Activated B cell treated with CpG ODN at 0.5 μM for 24 hours (primary cell): Measurements from ENCODE around the gene RNF19B. TPM values are rescaled to one million over a fixed set of nuclear protein-coding genes. Genes with fewer than 3 reads are reported as not detected.

Experiments
- ATAC-seq: fragments of 200-7000 bp; cut with Tn5 transposase; one replicate; pipeline ENCODE4 v1.10.0; 2021; ENCODE audit warnings: low read depth, mild to moderate bottlenecking, moderate library complexity
- CTCF ChIA-PET: fragments of 350-600 bp; sonication (Branson Sonifier 250); formaldehyde crosslinking; loops from one replicate; lab custom pipeline; 2021; ENCODE audit warnings: antibody characterized with exemption; lab: Charles Lee
- POLR2A ChIA-PET: fragments of 350-600 bp; sonication (Branson Sonifier 250); formaldehyde crosslinking; loops from one replicate; lab custom pipeline; 2021; ENCODE audit warnings: antibody characterized with exemption; lab: Charles Lee
- DNase-seq: peaks from one replicate; pipeline ENCODE4 v3.0.0; 2022
- H3K27ac Mint-ChIP-seq: one replicate; pipeline ENCODE4 v1.8.0; 2020; ENCODE audit warnings: mixed read lengths
- H3K27me3 Mint-ChIP-seq: one replicate; pipeline ENCODE4 v1.8.0; 2021; ENCODE audit warnings: mixed read lengths
- H3K36me3 Mint-ChIP-seq: one replicate; pipeline ENCODE4 v1.8.0; 2021; ENCODE audit warnings: low read depth, mixed read lengths
- H3K4me1 Mint-ChIP-seq: one replicate; pipeline ENCODE4 v1.8.0; 2021; ENCODE audit warnings: mixed read lengths
- H3K4me3 Mint-ChIP-seq: one replicate; pipeline ENCODE4 v1.8.0; 2020; ENCODE audit warnings: mild to moderate bottlenecking, mixed read lengths
- H3K9me3 Mint-ChIP-seq: one replicate; pipeline ENCODE4 v1.8.0; 2020; ENCODE audit warnings: mixed read lengths
- intact Hi-C: fragments of 100-400 bp; cut with micrococcal nuclease; formaldehyde crosslinking; loops from one replicate; pipeline ENCODE4 v1.15.1; 2024
- total RNA-seq: library from RNA; stranded (reverse); gene quantifications from 2 replicates; pipeline ENCODE4 v1.2.3, GENCODE V29; 2022
- TF ChIP-seq, protein P1 (sequence below): fragments of 200-600 bp; IDR thresholded peaks from one replicate; pipeline ENCODE4 v1.8.0; 2022; ENCODE audit warnings: antibody characterized with exemption, mild to moderate bottlenecking

Gene RNF19B
- total RNA-seq, 1 donor from 2014 or later, result 23.6 TPM

DNA sequence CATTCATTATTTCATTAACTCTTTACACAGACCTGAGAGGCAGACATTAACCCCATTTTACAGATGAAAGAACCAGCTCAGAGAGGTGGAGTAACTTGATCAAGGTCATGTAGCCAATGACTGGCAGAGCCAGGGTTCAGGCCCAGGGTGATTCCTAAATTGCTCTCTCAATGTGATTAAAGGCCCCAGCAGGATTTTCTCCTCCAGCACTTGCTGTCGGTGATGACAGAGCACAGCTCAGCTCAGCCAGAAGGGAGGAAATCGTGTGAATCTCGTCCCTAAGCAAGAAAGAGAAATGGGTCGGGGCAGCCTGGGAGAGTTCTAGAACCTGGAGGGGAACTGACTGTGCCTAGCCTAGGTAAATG is 19.5 kb upstream of the RNF19B start:
- DNase-seq (no peak), ATAC-seq (no peak)
- CTCF ChIA-PET, result no interaction called here
- H3K4me1 Mint-ChIP-seq, result peaks cover 61% of the 10 kb centered on the region
- no peaks in the 10 kb centered on the region for H3K9me3 Mint-ChIP-seq
- POLR2A ChIA-PET, result interaction anchor here (1.5 to 2.8 kb wide), 3 partner anchors 9 to 20 kb away, joined by 3 to 23 read pairs (median 18); partner anchors contain the start of gene RNF19B
- peak overlapping the region; percentile 69 for H3K27ac Mint-ChIP-seq
- no peaks in the 10 kb centered on the region for H3K36me3 Mint-ChIP-seq
- intact Hi-C loops, result loop anchor here (5.0 kb wide), 1 partner anchor 1687 kb away; the partner anchor contains the start of genes SNRNP40 and ZCCHC17
- TF ChIP-seq, protein P1, sequence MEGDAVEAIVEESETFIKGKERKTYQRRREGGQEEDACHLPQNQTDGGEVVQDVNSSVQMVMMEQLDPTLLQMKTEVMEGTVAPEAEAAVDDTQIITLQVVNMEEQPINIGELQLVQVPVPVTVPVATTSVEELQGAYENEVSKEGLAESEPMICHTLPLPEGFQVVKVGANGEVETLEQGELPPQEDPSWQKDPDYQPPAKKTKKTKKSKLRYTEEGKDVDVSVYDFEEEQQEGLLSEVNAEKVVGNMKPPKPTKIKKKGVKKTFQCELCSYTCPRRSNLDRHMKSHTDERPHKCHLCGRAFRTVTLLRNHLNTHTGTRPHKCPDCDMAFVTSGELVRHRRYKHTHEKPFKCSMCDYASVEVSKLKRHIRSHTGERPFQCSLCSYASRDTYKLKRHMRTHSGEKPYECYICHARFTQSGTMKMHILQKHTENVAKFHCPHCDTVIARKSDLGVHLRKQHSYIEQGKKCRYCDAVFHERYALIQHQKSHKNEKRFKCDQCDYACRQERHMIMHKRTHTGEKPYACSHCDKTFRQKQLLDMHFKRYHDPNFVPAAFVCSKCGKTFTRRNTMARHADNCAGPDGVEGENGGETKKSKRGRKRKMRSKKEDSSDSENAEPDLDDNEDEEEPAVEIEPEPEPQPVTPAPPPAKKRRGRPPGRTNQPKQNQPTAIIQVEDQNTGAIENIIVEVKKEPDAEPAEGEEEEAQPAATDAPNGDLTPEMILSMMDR, result no peak
- H3K27me3 Mint-ChIP-seq, result no peaks in the 10 kb centered on the region
- H3K4me3 Mint-ChIP-seq, result no peak overlapping the region

DNA sequence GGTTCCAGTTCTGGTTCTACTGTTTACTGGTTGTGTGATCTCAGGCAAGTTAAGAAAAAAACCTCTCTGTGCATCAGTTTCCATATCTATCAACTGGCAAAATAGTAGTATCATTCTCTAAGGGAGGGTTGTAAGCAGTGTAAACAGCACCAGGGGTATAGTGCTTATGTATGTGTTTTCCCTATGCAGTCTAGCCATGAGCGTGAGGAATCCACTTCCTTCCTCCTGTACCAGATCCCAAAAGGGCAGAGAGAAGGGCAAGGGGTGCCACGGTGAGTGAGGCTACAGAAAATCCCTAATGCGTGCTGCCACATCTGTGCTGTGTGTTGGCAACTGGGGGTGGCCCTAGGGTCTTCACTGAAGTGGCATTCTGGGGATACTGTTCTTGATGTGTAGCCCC is 18.4 kb upstream of the RNF19B start:
- intact Hi-C loops, result loop anchor here (5.0 kb wide), 1 partner anchor 1686 kb away; the partner anchor contains the start of genes SNRNP40 and ZCCHC17
- ATAC-seq (no peak), DNase-seq (no peak)
- peaks cover 56% of the 10 kb centered on the region for H3K4me1 Mint-ChIP-seq
- ChIA-PET POLR2A (no interaction called here), CTCF (no interaction called here)
- H3K36me3 Mint-ChIP-seq, result no peaks in the 10 kb centered on the region
- peak overlapping the region; percentile 60 for H3K27ac Mint-ChIP-seq
- H3K9me3 Mint-ChIP-seq, result no peaks in the 10 kb centered on the region
- no peaks in the 10 kb centered on the region for H3K27me3 Mint-ChIP-seq
- no peak overlapping the region for H3K4me3 Mint-ChIP-seq
- TF ChIP-seq, protein P1, result no peak

DNA sequence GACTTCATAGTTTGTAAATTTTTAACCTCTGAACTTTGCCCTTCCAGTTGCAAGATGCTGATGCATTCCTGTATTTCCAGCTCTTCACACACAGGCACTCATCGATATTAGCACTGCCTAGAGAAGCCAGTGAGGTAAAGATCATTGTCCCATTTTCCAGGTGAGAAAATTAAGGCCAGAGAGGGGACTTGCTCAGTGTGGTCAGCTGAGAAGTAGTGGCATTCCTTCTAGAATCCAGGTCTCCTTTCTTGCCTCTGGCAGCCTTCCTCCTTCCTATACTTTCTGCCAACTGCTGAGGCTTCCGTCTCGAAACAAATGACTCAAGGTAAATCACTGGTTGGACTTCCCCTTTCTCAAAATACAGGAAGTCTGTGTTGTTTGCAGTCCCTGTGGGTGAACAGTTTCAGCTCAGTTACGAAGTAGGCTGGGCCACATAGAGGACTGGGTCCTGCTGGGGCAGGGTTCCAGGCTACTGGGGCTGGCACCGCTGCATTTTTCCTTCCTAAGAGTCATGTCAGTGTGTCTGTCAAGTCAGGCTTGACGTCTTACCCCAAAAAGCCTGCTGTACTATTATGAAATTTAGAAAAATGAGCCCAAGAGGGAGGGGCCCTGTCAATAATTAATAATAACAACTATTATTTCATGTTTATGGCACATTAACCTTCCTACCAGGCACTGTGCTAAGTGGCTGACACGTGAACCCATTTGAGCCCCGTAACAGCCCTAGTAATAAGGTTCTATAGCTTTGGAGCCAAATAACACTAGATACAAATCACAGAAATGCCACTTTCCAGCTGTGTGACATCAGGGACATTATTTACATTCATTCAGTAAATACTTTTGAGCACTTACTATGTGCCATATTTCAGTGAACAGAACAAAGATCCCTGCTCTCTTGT is 16.6 kb upstream of the RNF19B start:
- Mint-ChIP-seq H3K4me3 (peak overlapping the region; percentile 68), H3K9me3 (no peaks in the 10 kb centered on the region), H3K4me1 (peaks cover 55% of the 10 kb centered on the region), H3K27ac (peak overlapping the region; percentile 89), H3K27me3 (no peaks in the 10 kb centered on the region), H3K36me3 (no peaks in the 10 kb centered on the region)
- TF ChIP-seq, protein P1, result no peak
- ChIA-PET CTCF (interaction anchor here (0.8 to 2.0 kb wide), 7 partner anchors 11 to 47 kb away, joined by 3 to 12 read pairs (median 4); partner anchors contain the start of gene RNF19B), POLR2A (interaction anchor here (0.5 to 2.5 kb wide), 14 partner anchors 11 to 1876 kb away, joined by 3 to 109 read pairs (median 4); partner anchors contain the start of gene RNF19B)
- intact Hi-C loops, result loop anchor here (1.0 to 5.0 kb wide), 4 partner anchors 11 to 1684 kb away; partner anchors contain the start of genes RNF19B, SNRNP40 and ZCCHC17
- peak; percentile 93 for ATAC-seq
- peak; percentile 46 for DNase-seq

DNA sequence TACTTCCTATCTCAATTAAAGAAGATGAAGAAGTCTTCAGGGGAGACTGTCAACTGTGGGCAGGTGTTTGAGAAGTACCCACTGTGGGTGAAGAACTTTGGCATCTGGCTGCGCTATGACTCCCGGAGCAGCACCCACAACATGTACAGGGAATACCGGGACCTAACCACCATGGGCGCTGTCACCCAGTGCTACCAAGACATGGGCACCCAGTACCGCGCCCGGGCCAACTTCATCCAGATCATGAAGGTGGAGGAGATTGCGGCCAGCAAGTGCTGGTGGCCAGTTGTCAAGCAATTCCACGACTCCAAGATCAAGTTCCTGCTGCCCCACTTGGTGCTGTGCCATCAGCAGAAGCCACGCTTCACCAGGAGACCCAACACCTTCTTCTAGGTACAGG is 15.5 kb upstream of the RNF19B start:
- Mint-ChIP-seq H3K36me3 (no peaks in the 10 kb centered on the region), H3K27me3 (no peaks in the 10 kb centered on the region)

More for the DNA sequence above, 15.5 kb upstream of the RNF19B start:
- H3K4me3 Mint-ChIP-seq, result peak overlapping the region; percentile 68
- CTCF ChIA-PET, result interaction anchor here (1.1 to 2.0 kb wide), 4 partner anchors 11 to 15 kb away, joined by 3 to 12 read pairs (median 4); partner anchors contain the start of gene RNF19B
- ATAC-seq, result no peak
- peaks cover 52% of the 10 kb centered on the region for H3K4me1 Mint-ChIP-seq
- no peak for DNase-seq
- POLR2A ChIA-PET, result interaction anchor here (1.1 to 2.5 kb wide), 8 partner anchors 10 to 24 kb away, joined by 3 to 109 read pairs (median 17); partner anchors contain the start of gene RNF19B
- intact Hi-C loops, result loop anchor here (5.0 kb wide), 1 partner anchor 1683 kb away; the partner anchor contains the start of genes SNRNP40 and ZCCHC17
- H3K27ac Mint-ChIP-seq, result peak overlapping the region; percentile 89
- TF ChIP-seq, protein P1, result no peak
- H3K9me3 Mint-ChIP-seq, result no peaks in the 10 kb centered on the region
